IPS-11a (cell line): ENCODE results near the gene PBX4.

Experiments
- H3K4me3 ChIP-seq: one replicate; pipeline ENCODE4 v1.5.1; 2013; ENCODE audit warnings: low read depth, low read length, control low read depth

Gene PBX4

DNA sequence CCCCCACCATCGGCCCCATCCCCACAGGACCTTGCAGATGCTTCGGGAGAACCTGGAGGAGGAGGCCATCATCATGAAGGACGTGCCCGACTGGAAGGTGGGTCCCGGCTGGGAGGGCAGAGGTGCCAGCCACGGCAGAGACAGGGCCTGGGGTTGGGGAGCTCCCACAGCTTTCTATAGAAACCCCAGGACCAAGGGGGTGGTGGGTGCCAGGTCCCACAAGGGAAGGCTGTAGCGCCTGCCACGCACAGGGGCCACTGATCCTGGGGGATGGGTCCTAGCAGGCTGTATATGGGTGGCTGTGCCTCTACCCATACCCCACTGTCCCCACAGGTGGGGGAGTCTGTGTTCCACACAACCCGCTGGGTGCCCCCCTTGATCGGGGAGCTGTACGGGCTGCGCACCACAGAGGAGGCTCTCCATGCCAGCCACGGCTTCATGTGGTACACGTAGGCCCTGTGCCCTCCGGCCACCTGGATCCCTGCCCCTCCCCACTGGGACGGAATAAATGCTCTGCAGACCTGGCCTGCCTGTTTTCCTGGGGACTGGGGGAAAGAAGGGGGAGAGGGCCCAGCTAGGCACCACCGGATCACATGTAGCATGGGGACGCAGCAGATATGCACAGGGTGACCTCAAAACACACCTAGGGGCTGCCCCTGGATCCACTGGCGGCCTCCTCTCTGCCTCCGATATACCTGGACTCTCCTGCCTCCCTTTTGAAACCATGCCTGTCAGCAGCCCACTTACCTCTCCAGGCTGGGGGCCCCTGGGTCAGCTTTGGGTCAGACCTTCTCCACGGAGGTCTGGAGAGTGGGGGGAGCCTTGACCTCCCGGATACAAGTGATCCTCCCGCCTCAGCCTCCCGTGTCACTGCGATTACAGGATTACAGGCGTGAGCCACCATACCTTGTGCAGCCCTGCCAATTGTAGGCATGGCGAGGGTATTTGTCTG, 90.5 kb downstream of the PBX4 start:
- H3K4me3 ChIP-seq = no peak overlapping the region

DNA sequence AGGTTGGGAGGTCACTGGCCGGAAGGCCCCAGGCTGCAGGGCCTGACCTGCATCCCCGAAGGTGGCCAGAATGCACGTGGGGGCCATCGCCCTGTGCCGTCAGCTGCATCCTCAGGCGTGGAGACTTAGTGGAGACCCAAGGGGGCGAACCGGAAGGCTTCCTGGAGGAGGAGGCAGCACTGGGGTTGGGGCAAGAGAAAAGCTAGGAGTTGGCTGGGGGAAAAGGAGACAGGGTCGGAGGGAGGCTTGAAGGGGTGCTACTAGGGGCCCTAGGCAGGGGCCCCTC, 91.2 kb downstream of the PBX4 start:
- no peak overlapping the region for H3K4me3 ChIP-seq

DNA sequence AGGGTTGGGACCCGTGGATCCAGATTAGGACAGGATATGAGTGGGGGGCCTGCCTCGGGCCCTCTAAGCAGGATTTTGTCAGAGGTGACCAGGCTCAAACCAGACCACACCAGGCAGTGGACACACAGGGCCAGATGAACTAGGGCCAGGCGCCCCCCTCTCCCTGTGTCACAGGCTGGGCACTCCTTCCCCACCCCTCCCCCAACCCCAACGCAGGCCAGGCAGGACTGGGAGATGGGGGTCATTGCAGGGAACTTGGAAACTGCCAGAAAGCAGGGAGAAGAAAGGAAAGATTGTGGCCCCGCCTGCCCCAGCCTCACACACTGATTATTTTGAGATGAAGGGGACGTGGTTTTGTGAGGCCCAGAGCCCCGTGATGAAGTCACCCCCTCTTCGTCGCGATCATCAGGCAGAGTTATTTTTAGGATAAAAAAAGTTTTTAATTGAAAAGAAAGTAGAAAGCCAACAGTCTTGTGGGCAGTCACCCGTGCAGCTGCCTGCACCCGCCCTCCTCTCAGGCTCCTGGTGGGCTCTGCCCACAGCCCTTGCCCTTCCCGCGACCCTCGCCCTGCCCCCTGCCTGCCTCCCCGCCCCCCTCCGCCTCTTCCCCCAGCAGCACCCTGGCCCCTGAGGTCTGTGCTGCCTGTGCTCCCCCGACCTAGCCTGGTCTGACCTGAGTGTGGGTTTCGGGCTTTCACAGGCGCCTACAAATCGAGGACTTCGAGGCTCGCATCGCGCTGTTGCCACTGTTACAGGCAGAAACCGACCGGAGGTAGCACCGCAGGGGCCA, 91.7 kb downstream of the PBX4 start:
- no peak overlapping the region for H3K4me3 ChIP-seq

DNA sequence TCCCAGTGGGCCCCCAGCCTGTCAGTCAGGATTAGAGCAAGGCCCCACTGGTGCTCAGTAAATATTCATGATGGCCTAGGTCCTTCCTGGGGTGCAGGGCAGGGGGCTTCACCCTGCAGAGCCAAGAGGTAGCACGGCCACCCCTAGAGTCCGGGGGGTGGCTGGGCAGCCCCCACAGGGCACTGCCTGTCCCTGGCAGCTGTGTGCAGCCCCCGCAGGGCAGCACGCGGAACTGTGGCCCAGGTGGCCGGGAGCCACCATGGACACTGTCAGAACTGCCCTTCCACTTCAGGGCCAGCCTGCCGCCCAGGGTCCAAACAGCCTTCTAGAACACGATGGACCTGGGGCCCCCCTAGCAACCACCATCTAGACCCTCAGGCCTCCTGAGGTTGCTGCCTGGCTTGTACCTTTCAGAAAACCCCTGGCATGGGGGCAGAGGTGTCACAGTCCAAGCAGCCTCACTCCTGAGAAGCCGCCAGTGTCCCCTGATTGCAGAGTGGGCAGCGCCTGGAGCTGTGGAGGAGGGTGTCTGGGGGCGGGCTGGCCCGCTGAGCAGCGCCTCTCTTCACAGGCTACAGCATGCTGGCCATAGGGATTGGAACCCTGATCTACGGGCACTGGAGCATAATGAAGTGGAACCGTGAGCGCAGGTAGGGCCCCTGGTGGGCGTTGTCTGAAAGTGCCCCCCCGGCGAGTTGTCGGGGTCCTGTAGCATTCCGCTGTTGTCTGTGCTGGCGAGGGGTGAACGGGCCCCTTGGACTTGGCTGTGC, 92.7 kb downstream of the PBX4 start:
- H3K4me3 ChIP-seq = no peak overlapping the region

DNA sequence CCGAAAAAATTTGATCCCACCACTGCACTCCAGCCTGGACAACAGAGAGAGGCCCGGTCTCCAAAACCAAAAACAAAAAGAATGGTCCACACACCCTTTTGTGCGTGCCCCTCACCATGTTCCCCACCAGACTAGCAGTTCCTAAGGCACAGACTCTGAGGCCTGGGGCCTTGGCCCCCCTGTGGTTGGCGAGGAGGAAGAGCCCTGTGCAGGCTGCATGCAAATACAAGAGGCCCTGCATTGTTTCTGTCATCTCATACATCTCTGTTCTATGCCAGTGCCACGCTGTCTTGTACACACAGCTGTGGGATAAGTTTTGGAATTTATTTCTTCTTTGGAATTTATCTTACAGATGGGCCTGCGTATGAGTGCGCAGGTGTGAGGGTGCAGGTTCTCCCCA, 94.4 kb downstream of the PBX4 start:
- no peak overlapping the region for H3K4me3 ChIP-seq

DNA sequence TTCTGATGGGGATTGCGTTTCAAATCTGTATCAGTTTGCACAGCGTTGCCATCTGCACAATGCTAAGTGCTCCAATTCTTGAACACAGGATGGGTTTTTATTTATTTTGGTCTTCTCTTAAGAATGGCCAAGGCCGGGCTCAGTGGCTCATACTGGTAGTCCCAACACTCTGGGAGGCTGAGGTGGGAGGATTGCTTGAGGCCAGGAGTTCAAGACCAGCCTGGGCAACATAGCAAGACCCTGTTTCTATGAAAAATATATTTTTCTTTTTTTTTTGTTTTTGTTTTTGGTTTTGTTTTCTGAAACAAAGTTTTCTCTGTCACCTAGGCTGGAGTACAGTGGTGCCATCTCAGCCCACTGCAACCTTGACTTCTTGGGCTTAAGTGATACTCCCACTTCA, 95.3 kb downstream of the PBX4 start:
- H3K4me3 ChIP-seq = no peak overlapping the region

DNA sequence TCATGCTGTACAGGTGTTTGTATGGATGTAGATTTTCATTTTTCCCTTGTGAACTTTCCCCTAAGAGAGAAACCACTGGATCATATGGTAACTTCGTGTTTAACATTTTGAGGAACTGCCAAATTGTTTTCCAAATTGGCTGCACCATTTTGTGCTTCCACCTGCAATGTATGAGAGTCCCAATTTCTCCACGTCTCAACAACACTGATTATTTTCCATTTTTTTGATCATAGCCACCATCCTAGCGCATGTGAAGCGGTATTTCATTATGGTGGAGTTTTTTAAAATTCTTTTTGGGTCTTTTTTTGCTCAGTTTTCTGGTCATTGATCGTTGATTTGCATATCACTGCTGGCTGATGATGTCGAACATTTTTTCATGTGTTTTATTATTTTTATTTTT, 97.5 kb downstream of the PBX4 start:
- H3K4me3 ChIP-seq = no peak overlapping the region

DNA sequence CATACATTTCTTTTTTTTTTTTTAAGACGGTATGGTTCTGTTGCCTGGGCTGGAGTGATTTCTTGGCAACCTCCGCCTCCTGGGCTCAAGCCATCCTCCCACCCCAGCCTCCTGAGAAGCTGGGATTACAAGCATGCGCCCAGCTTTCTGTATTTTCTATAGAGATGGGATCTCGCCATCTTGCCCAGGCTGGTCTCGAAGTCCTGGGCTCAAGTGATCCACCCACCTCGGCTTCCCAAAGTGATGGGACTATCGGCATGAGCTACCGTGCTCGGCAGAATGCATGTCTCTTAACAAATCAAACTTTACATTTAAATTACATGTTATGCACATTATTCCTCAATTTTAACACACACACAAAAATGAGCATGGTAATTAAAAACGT, 101.3 kb downstream of the PBX4 start:
- peak overlapping the region; percentile 79 for H3K4me3 ChIP-seq

DNA sequence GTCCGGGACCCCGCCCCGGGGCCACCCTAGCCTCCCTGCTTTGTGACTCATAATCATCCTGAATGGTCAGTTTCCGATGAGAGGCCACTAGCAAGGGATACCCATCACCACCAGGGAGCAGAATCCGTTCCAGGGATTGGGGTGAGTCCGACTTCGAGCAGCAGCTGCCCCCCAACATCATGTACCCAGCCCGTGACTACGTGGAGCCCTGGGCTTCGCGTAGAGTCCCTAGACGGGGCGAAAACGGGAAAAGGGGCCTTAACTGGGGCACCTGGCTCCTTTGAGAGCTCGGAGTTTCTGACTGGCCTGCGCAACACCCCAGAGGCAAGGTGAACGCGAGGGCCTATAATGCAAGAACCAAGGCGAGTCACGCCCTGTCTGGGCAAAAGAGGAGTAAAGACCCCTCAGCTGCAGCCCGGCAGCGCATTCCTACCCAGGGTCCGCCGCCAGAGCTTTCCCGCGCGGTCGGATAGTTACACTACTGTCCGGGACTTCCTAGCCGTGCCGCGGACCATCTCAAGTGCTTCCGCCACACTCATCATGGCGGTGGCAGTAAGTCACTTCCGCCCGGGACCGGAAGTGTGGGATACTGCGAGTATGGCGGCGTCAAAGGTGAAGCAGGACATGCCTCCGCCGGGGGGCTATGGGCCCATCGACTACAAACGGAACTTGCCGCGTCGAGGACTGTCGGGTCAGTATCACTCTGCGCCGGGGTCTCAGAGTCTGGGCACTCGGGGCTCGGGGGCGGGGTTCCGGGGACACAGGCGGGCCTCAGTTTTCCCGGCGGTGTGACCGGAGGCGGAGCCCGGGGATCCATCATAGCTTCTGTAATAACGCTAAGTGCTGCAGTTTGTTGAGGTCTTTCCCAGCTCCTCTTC, 102.6 kb downstream of the PBX4 start, which contains the start of gene NDUFA13:
NDUFA13 (plus strand) TSS at position 584 of the 878 bp plus-strand sequence; CDS start at position 598, 14 bp downstream.
- H3K4me3 ChIP-seq = peak within 1 kb of the TSS; percentile 79

DNA sequence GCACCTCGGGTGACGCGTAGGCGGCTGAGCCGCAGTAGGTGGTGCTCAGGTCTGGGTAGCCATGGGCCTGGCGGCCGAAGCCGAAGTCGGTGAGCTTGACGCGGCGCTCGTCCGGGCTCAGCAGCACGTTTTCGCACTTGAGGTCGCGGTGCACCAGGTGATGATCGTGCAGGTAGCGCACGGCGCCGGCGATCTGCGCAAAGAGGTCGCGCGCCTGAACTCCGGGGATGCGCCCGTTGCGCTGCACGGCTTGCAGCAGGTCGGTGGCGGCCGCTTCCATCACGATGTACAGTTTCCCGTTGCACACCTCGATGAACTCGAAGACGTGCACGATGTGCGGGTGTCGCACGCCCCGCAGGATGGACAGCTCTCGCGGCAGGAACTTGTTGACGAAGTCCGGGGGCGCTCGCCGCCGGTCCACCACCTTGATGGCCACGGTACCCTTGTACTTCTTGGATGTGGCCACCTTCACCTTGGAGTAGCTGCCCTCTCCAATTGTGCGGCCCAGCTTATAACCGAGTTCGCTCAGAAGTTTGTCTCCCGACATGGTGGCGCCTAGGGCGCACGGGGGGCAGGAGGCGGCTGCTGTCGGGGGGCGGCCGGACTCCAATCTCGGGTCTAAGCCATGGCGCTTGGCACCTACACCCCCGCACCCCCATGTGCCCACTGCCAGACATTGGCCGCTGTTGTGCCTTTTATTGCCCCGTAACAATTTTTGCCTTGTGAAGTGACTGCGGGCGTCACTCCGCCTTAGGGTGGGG, 103.4 kb downstream of the PBX4 start, which contains the start of gene TSSK6:
TSSK6 (minus strand) TSS at position 668 of the 761 bp plus-strand sequence; CDS start at position 547, 121 bp downstream.
- H3K4me3 ChIP-seq = peak within 1 kb of the TSS; percentile 79

DNA sequence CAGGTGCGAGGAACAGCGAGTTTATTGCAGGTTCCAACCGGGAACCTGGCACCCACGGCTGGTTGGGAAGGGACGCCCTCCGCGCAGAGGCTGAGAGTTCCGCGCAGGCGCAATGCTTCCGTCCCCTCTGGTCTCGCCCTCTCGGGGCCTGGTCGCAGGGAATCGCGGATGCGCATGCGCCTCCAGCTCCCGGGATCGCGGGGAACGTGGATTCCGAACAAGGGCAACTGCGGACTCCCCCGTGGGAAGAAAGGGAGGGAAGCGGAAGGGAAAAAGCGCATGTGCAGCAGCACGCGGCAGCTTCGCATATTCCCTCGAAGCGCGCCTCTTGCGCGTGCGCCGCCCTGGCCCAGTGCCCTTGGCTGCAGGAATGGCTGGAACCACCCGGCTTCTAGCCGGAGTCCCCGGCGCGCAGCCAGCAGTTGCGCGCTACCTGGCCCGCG, 104.3 kb downstream of the PBX4 start:
- H3K4me3 ChIP-seq = no peak overlapping the region

DNA sequence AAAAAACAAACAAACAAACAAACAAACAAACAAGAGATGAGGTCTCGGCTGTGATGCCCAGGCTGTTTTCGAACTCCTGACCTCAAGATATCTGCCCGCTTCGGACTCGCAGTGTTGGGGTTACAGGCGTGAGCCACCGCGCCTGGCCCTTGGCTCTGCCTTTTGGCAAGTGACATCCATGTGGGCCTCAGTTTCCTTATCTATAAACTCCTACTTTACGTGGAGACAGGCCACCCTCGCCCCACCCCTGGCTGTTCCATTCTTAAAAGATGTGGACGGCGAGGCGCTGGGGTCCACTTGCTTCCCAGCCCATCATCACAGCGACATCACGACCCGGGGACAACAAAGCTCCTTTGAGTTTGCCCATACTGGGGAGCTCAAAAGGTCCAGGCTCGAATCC, 104.8 kb downstream of the PBX4 start:
- H3K4me3 ChIP-seq = no peak overlapping the region
